GM21390 (cell line): Measurements from ENCODE around the gene GRM8.
A peak's percentile ranks its signal among the peaks of the same experiment; 100 is the strongest.

Source experiments
- ATAC-seq: cut with Tn5 transposase; IDR thresholded peaks from one replicate; pipeline ENCODE4 v1.9.1; 2021; ENCODE audit not compliant: unreplicated experiment

Gene GRM8

DNA sequence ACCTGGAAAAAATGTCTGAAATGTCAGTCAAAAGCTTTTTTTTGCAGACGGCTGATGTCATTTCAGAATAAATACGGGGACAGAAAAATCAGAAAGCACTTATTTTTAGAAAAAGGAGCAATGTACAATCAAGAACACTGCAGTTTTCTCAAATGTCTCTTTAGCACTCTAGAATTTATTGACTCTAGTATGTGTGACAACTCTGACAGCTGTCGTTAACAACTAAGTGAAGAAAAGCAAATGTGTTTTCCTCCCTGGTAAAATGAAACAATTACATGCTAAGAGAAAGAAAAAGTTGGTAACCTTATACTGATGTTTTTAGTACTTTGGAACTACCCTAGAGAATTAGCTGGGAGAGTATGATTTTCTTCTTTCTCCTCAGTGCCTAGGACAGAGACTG lies 497.4 kb downstream of the GRM8 start:
- no peak for ATAC-seq

GRCh38 chr7:126750207-126750911 lies 502.4 kb downstream of the GRM8 start:
- no peak for ATAC-seq

DNA sequence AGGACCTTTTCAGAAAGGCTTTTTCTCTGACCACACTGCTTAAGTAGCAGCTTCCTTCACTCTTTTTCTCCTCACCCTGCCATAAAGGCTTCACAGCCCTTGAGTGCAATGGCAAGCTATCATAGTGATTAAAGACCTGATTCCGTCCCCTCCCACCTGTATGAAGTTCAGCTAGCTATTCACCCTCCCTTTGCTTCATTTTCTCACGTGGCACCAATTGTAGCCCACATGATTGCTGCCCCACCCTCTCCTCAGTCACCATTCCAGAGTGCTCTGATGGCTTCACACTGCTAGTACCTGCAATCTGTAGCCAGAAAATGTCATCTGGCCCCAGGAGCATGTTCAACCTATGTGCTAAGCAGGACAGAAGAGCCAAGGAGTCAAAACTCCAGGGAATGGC lies 523.8 kb downstream of the GRM8 start:
- no peak for ATAC-seq

GRCh38 chr7:126727930-126728391 lies 524.8 kb downstream of the GRM8 start:
- no peak for ATAC-seq

GRCh38 chr7:126723966-126724544 lies 528.7 kb downstream of the GRM8 start:
- no peak for ATAC-seq

- peak; percentile 93 for ATAC-seq
Measured at GRCh38 chr7:126720232-126720631, 532.5 kb downstream of the GRM8 start.

DNA sequence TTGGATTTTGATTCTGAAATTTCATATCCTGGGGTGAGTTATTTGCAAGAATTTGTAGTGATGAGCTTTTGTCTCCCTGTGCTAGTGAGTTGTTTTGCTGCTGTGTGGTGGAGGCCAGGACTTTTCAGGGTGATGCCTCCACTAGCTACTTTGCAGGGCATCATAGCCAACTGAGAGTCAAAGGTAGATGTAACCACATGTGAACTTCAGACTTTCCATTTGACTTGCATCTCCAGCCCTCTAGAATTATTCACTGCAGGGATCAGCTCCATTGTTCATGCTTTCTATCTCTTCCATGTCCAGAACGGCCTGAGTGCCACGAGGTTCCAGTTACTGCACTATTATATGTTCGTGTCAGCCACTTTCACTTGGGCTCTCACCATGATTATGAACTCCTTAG lies 534.3 kb downstream of the GRM8 start:
- no peak for ATAC-seq

- no peak for ATAC-seq
Measured at GRCh38 chr7:126716321-126716720, 536.4 kb downstream of the GRM8 start.

DNA sequence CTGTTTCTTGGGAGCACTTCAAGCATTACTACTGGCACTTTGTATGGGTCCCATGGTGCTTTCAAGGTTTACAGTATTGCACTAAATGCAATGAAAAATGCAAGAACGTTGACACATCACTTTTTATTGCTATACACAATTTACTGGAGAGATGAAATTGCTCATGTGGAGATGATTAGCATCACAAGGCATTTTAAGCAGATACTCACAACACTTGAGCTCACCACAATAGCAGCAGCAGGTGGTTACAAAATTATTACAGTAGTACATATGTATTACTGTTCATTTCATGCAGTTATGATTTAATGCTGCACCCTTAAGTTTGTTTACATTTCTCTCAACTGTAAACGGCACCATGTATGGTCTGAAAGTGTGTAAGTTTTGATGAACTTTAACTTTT lies 537.7 kb downstream of the GRM8 start:
- no peak for ATAC-seq

DNA sequence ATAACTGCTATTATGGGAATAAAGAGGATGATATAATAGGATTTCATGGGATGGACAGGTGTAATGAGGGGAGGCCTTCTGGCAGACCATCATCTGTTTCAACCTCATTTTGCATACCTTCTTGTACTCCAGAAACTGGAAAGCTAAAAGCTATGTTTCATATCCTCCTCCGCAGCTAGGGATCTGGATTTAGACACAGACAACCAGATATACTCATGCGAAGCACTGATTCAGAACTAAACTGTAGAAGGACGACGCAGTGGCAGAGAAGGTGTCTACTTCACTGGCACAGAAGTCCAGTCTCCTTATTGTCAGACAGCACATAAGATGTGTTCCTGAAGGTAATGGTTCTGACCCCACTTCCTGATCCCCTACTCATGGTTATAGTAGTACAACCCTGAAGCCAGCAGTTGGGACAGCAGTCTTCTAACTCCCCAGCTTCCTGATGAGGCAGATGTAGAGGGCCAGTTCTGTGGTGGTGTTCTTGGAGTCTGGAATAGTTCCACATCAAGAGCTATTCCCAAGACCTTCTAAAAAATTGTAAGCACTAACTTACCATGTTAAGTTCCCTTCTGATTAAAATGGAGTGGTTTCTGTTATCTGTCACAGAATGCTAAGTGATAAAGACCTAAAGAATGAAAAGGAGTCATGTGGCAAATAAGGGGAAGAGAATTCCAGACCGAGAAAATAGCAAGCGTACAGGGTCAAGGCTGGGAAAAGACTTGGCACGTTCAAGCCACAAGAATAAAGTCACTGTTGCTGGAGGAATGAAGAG lies 550.3 kb downstream of the GRM8 start:
- ATAC-seq, result peak; percentile 60

- ATAC-seq, result peak; percentile 88
Measured at GRCh38 chr7:126700807-126701604, 551.7 kb downstream of the GRM8 start.

GRCh38 chr7:126699707-126700106 lies 553.0 kb downstream of the GRM8 start:
- no peak for ATAC-seq

DNA sequence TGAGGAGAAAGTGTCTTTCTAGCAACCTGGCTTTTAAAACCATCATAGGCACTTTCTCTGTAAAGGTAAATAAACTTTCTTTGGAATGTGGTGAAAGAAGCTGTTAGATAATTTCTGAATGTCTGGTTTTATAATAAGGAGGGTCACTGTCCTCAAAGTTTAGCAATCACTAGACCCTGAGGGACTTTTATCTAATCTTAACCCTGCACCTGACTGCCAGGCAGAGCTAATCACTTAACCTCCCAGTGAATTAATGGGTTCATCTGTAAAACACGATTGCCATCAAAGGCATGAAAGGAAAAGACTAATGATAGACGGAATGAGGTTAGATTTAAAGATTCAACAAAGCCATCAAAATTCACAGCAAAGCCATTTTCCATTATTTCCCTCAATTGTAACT lies 553.8 kb downstream of the GRM8 start:
- ATAC-seq, result no peak

DNA sequence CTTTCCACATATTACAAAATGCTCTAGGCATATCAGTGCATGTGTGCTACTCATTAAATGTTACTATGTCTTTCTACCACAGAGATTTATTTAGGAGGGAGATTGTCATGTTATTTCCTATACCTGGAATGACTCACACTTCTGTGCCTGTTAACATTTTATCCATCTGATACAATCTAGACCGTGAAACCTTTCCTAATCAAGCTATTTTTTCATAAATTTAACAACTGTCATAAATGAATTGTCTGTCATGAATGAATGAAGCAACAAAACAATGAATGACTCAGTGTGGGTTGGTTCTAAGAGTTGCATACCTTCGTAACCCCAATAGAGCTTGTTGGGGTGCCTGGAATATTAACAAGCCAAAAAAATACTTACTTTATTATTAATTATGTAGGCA lies 554.3 kb downstream of the GRM8 start:
- no peak for ATAC-seq

DNA sequence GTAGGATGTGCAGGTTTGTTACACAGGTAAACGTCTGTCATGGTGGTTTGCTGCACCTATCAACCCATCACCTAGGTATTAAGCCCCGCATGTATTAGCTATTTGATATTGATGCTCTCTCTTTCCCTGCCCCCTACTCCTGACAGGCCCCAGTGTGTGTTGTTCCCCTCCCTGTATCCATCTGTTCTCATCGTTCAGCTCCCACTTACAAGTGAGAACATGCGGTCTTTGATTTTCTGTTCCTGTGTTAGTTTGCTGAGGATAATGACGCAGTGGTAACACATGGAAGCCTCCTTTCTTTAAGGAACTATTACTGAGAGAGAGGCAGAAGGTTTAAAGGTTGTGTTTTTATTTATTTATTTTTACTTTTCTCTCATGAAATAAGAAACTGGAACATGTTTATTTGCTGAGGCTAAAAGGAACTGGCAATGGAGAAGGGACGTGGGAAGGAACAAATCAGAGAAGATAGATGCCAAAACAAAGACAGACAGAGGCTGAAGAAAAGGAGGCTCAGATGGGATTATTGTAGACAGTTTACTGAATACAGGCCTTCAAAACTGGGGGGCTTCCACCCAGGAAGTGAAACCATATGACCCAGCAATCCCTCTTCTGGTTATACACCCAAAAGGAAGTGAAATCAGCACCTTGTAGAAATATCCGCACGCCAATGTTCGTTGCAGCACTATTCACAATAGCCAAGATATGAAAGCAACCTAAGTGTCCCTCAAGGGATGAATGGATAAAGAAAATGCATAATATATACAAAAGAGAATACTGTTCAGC lies 556.3 kb downstream of the GRM8 start:
- peak; percentile 25 for ATAC-seq

GRCh38 chr7:126690848-126691751 lies 561.6 kb downstream of the GRM8 start:
- no peak for ATAC-seq

- ATAC-seq, result no peak
Measured at GRCh38 chr7:126690104-126690503, 562.6 kb downstream of the GRM8 start.

DNA sequence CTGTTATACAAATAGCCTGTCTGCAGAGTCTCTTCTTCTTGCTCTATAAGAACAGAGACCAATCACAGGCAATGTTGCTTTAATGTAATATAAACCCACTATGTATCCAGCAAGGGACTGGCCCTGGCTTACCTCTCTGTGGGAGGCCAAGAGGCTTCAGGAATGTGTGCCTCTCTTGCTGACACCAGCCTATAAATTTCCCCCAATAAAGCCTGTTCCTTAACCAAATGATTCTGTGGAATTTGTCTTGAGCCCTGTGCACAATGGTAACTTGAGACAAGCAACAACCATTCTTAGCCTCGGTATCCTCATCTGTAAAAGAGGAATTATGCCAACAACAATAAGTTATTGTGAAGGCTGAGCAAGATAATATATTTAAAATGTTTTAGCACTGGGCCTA lies 563.7 kb downstream of the GRM8 start:
- no peak for ATAC-seq

- no peak for ATAC-seq
Measured at GRCh38 chr7:126686474-126686873, 566.3 kb downstream of the GRM8 start.
